Tibial artery (tissue), 4 donors: ENCODE measurements around the gene RENBP.

ENCODE experiments used
- DNase-seq, 2 donors: peaks; one replicate each; pipeline ENCODE4 v3.0.0-alpha.2; 2019
- H3K27ac ChIP-seq, 2 donors: fragments of 200-600 bp; sonication (generic) in 1 of 2; 1 replicate in 1 of 2; 2 replicates in 1 of 2; pipeline ENCODE4 v1.5.1; 2018 to 2019; ENCODE audit warnings: mild to moderate bottlenecking in 1 of 2
- H3K27me3 ChIP-seq, 2 donors: fragments of 200-600 bp; sonication (generic) in 1 of 2; one replicate each; pipeline versions ENCODE4 v1.5.1 to v1.6.0; 2016 to 2019
- H3K36me3 ChIP-seq, 3 donors: fragments of 200-600 bp; sonication (generic) in 2 of 3; one replicate each; pipeline ENCODE4 v1.5.1; 2016 to 2019; ENCODE audit warnings: mild to moderate bottlenecking in 2 of 3
- H3K4me1 ChIP-seq, 4 donors: fragments of 200-600 bp; sonication (generic) in 2 of 4; 1 replicate in 3 of 4; 2 replicates in 1 of 4; pipeline ENCODE4 v1.5.1; 2016 to 2019
- H3K4me3 ChIP-seq, 2 donors: fragments of 200-600 bp; sonication (generic) in 1 of 2; 1 replicate in 1 of 2; 2 replicates in 1 of 2; pipeline ENCODE4 v1.5.1; 2018 to 2019; ENCODE audit warnings: mild to moderate bottlenecking in 2 of 2
- H3K9me3 ChIP-seq, 3 donors: fragments of 200-600 bp; sonication (generic) in 1 of 3; one replicate each; pipeline ENCODE4 v1.5.1; 2016 to 2019
- CTCF ChIP-seq, 2 experiments: fragments of 200-600 bp in 1 of 2; fragments of 450-650 bp in 1 of 2; IDR thresholded peaks; one replicate each; pipeline ENCODE4 v1.5.1; 2017 to 2019; ENCODE audit warnings: antibody characterized with exemption in 2 of 2, mild to moderate bottlenecking in 1 of 2, moderate library complexity in 1 of 2
- intact Hi-C: fragments of 100-400 bp; cut with DNase I; formaldehyde crosslinking; loops from one replicate; pipeline ENCODE4 v1.15.0; 2023; ENCODE audit warnings: low total_unique reads

RENBP gene

DNA sequence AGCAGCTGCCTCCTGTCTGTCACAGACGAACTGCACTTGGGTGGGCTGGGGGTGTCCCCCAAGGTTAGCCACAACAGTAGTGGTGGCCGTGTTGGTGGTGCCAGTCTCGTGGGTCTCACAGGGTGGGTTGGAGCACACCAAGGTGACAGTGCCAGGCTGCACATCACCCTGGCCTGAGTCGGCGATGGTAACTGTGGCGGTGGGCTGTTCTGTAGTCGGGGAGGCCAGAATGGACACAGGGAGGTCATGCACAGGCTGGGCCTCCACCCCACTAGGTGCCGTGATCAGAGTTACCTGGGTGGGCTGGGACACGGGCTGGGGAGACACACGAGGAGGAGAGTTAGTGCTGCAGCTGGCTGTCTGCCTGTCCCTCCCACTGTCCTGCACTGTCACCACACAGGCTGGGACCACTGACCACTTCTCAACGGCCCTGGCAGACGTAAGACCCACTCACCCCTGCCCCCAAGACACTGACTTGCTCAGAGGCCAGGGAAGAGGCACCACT is 10.8 kb upstream of the RENBP start:
- Histone ChIP-seq H3K4me3 (no peak overlapping the region), H3K9me3 (no peaks in the 10 kb centered on the region), H3K27ac (peak overlapping the region in 1 of 2 donors; percentile 12), H3K27me3 (no peaks in the 10 kb centered on the region), H3K4me1 (peaks cover 0 to 15% (median 10%) of the 10 kb centered on the region in 4 donors), H3K36me3 (peaks cover 25 to 94% (median 91%) of the 10 kb centered on the region in 3 donors)
- no peak for DNase-seq
- intact Hi-C loops: loop anchor here (10.0 kb wide), 1 partner anchor 1000 kb away; no protein-coding TSS in a partner anchor
- TF ChIP-seq CTCF (IDR thresholded peaks at IDR 0.05): no peak

DNA sequence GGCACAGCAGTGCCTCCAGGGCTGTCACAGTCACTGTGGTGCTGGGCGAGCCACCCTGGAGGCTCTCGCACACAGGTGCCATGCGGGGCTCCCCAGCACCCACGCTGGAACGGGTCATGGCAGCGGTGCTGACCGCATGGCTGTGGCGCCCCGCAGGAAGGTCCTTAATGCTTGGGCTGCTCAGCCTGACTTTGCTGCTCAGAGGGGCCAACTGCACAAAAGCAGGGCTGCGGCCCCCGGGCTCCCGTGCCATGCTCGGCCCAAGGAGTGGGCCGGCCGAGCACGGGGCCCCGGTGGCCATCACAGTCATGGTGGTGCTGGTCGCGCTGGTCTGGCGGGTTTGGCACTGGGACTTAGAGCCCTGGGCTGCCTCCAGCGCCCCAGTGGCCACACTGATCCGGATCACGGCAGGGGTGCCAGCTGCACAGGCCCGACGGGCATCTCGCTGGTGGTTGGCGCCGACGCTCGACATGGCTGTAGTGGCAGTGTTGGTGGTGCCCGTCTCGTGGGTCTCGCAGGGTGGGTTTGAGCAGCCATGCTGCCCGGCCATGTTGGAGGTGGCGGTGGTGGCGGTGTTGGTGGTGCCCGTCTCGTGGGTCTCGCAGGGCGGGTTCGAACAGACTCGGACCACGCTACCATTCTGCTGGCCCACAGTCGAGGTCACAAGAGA is 10.2 kb upstream of the RENBP start:
- TF ChIP-seq CTCF (IDR thresholded peaks at IDR 0.05): no peak
- no peak for DNase-seq
- H3K9me3 ChIP-seq: no peaks in the 10 kb centered on the region
- intact Hi-C loops: loop anchor here (5.0 to 10.0 kb wide), 2 partner anchors 187 to 1000 kb away; no protein-coding TSS in a partner anchor
- H3K4me1 ChIP-seq: peaks cover 0 to 15% (median 10%) of the 10 kb centered on the region in 4 donors
- no peaks in the 10 kb centered on the region for H3K27me3 ChIP-seq
- peak overlapping the region; percentile 85 to 88 for H3K27ac ChIP-seq
- H3K36me3 ChIP-seq: peaks cover 19 to 94% (median 90%) of the 10 kb centered on the region in 3 donors
- peak overlapping the region in 1 of 2 donors; percentile 39 for H3K4me3 ChIP-seq

DNA sequence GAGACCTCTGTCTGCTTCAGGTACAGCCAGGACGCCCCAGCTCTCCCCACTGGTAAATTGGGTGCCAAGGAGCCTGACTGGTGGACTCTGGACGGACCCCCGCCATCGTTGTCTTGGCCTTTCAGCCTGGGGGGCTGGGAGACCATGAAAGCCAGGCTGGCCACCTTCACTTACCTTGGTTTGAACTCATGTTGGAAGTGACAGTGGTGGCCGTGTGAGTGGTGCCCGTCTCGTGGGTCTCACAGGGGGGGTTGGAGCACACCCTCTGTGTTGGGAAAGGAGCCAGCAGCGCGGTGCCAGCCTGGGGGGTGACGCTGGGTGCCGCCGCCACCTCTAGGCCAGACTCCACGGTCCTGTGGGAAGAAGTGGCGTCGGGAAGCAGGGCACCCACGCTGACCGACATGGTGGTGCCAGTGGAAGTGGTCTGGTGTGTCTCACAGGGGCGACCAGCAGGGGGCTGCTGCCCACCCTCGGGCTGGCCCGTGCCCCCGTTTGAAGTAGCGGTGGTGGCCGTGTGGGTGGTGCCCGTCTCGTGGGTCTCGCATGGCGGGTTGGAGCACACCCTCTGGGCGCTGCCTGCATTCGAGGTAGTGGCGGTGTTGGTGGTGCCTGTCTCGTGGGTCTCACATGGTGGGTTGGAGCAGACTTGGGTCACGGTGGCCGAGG is 9.6 kb upstream of the RENBP start:
- H3K9me3 ChIP-seq: no peaks in the 10 kb centered on the region
- peaks cover 0 to 15% (median 10%) of the 10 kb centered on the region in 4 donors for H3K4me1 ChIP-seq
- intact Hi-C loops: loop anchor here (5.0 to 10.0 kb wide), 2 partner anchors 187 to 999 kb away; no protein-coding TSS in a partner anchor
- DNase-seq: no peak
- H3K27me3 ChIP-seq: no peaks in the 10 kb centered on the region
- TF ChIP-seq CTCF (IDR thresholded peaks at IDR 0.05): no peak
- H3K36me3 ChIP-seq: peaks cover 16 to 94% (median 89%) of the 10 kb centered on the region in 3 donors
- H3K27ac ChIP-seq: peak overlapping the region; percentile 85 to 88
- H3K4me3 ChIP-seq: peak overlapping the region; percentile 12 to 39

GRCh38 chrX:153953342-153953830 is 8.9 kb upstream of the RENBP start:
- DNase-seq: peak; percentile 56 to 83
- H3K4me3 ChIP-seq: peak overlapping the region; percentile 12 to 39
- intact Hi-C loops: loop anchor here (5.0 to 10.0 kb wide), 2 partner anchors 186 to 999 kb away; no protein-coding TSS in a partner anchor
- H3K36me3 ChIP-seq: peaks cover 16 to 94% (median 87%) of the 10 kb centered on the region in 3 donors
- H3K27me3 ChIP-seq: no peaks in the 10 kb centered on the region
- no peaks in the 10 kb centered on the region for H3K9me3 ChIP-seq
- peak; percentile 94 to 95 for TF ChIP-seq CTCF (IDR thresholded peaks at IDR 0.05)
- peak overlapping the region; percentile 85 to 88 for H3K27ac ChIP-seq
- H3K4me1 ChIP-seq: peaks cover 0 to 15% (median 10%) of the 10 kb centered on the region in 4 donors

DNA sequence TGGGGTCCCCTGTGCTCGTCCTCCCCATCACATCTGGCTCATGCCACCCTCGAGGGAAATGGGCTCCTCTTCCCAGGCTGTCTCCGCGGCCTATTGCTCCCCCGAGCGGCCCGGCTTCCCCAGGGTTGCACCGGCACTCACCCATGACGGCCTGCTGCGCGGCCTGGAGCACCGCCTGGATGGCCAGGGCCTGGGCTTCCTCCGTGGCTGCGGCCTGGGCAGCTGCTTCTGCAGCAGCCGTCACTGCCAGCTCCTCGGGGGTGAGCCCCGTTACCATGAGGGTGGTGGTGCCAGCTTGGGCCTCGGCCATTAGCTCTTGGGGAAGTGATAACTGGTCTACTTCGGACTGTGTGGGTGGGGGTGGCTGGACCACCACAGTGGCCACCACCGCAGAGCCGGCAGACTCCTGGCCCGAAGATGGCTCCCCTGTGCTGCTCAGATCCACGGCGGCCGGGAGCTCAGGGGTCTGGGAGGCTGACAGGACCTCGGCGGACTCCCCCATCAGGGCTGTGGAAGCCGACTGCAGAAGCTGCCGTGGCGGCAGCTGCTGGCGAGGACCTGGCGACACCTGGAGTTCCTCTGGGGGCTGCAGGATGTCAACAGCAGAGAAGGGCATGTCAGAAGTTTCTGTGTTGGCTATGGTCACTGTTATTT is 8.1 kb upstream of the RENBP start:
- intact Hi-C loops: loop anchor here (5.0 to 10.0 kb wide), 2 partner anchors 185 to 998 kb away; no protein-coding TSS in a partner anchor
- H3K27ac ChIP-seq: peak overlapping the region; percentile 85 to 88
- TF ChIP-seq CTCF (IDR thresholded peaks at IDR 0.05): no peak
- no peak overlapping the region for H3K4me3 ChIP-seq
- H3K4me1 ChIP-seq: peaks cover 0 to 15% (median 10%) of the 10 kb centered on the region in 4 donors
- no peak for DNase-seq
- H3K36me3 ChIP-seq: peaks cover 16 to 86% (median 82%) of the 10 kb centered on the region in 3 donors
- H3K27me3 ChIP-seq: no peaks in the 10 kb centered on the region
- no peaks in the 10 kb centered on the region for H3K9me3 ChIP-seq
